Spleen (tissue), 11 donors: Measurements from ENCODE around the gene ZNF222. TPM values are rescaled to one million over a fixed set of nuclear protein-coding genes. Genes with fewer than 3 reads are reported as not detected.

Experiments used
- DNase-seq: peaks from one replicate; pipeline ENCODE4 v3.0.0-alpha.2; 2020
- H3K27ac ChIP-seq, 8 donors: fragments of 200-600 bp; sonication (generic) in 7 of 8; 1 replicate in 4 of 8; 2 replicates in 4 of 8; pipeline versions ENCODE4 v1.5.0 to v1.8.0; 2016 to 2021; ENCODE audit warnings: inconsistent platforms in 4 of 8, mild to moderate bottlenecking in 4 of 8, moderate library complexity in 1 of 8
- H3K27me3 ChIP-seq, 7 donors: fragments of 200-600 bp; sonication (generic) in 6 of 7; replicated peaks in 1 of 7; 1 replicate in 4 of 7; 2 replicates in 3 of 7; pipeline versions ENCODE4 v1.5.0 to v1.8.0; 2016 to 2021; ENCODE audit warnings: inconsistent platforms in 3 of 7, mild to moderate bottlenecking in 1 of 7
- H3K36me3 ChIP-seq, 6 donors: fragments of 200-600 bp; sonication (generic) in 5 of 6; 1 replicate in 4 of 6; 2 replicates in 2 of 6; pipeline versions ENCODE4 v1.5.0 to v1.8.0; 2016 to 2021; ENCODE audit warnings: inconsistent platforms in 2 of 6
- H3K4me1 ChIP-seq, 6 donors: fragments of 200-600 bp; sonication (generic) in 5 of 6; 1 replicate in 3 of 6; 2 replicates in 3 of 6; pipeline versions ENCODE4 v1.5.0 to v1.8.0; 2016 to 2021; ENCODE audit warnings: inconsistent platforms in 3 of 6
- H3K4me3 ChIP-seq, 8 donors: fragments of 200-600 bp; sonication (generic) in 7 of 8; 1 replicate in 4 of 8; 2 replicates in 4 of 8; pipeline versions ENCODE4 v1.5.0 to v1.8.0; 2016 to 2021; ENCODE audit warnings: inconsistent platforms in 4 of 8, mild to moderate bottlenecking in 4 of 8, moderate library complexity in 2 of 8
- H3K9me3 ChIP-seq, 8 donors: fragments of 200-600 bp; sonication (generic) in 7 of 8; 1 replicate in 4 of 8; 2 replicates in 4 of 8; pipeline versions ENCODE4 v1.5.0 to v1.8.0; 2016 to 2021; ENCODE audit warnings: inconsistent platforms in 4 of 8
- POLR2A ChIP-seq, 3 donors: fragments of 450-650 bp; IDR thresholded peaks; one replicate each; pipeline ENCODE4 v1.5.1; 2017; ENCODE audit warnings: antibody characterized with exemption in 3 of 3, mild to moderate bottlenecking in 1 of 3
- POLR2AphosphoS5 ChIP-seq, 3 donors: sonication (generic); formaldehyde crosslinking; IDR thresholded peaks; one replicate each; pipeline ENCODE4 v1.5.1; 2017; ENCODE audit warnings: antibody characterized with exemption in 3 of 3
- WGBS, 5 donors: extraction: QIAGEN DNeasy Blood & Tissue Kit in 3 of 5; methylation state at CpG; one replicate each; pipeline versions ENCODE4 v1.1.5 to v1.1.7; 2013 to 2018; 5-methylcytosine and 5-hydroxymethylcytosine counted together
- intact Hi-C: fragments of 100-400 bp; cut with DNase I; formaldehyde crosslinking; loops from one replicate; pipeline ENCODE4 v1.15.0; 2023; ENCODE audit warnings: low total_unique reads
- polyA plus RNA-seq, 3 donors: library from polyadenylated mRNA; stranded (reverse); fragments of 200-250 nt; gene quantifications; one replicate each; pipeline ENCODE4 v1.2.1, GENCODE V29; 2013
- total RNA-seq, 7 donors: library from RNA; depleted of rRNA in 3 of 7; stranded (reverse); fragments of >200 nt in 3 of 7; fragmentation: NEBNext Ultra II Directional in 4 of 7; extraction: Animal tissue kit (Norgen Biotek cat#: 25700) in 4 of 7; gene quantifications; one replicate each; pipeline versions ENCODE4 v1.1.0 to v1.2.1, GENCODE V29; 2016 to 2021
- TF ChIP-seq, protein P1 (sequence below), 11 experiments: fragments of 200-600 bp in 7 of 11; fragments of 450-650 bp in 4 of 11; sonication (generic) in 4 of 11; IDR thresholded peaks in 8 of 11; conservative IDR thresholded peaks in 3 of 11; 1 replicate in 7 of 11; 2 replicates in 4 of 11; pipeline versions ENCODE4 v1.4.0 to v1.8.0; 2016 to 2021; ENCODE audit warnings: antibody characterized with exemption in 11 of 11, inconsistent platforms in 4 of 11, mild to moderate bottlenecking in 1 of 11
- donor health status: healthy with polysubstance abuse.
- donor health status: DM: no; HTN: no; CAD: no; lungs with moderate emphysema.
- donor health status: DM: no; HTN: no; CAD: no.
- donor health status: Bipolar disorder and iron deficiency.
- donor health status: healthy.
- donor health status: DM: no; HTN: no; CAD: no.
- donor health status: DM: yes; HTN: yes; CAD: no.

The ZNF222 gene
- total and polyA plus RNA-seq, 10 donors: 3.4 to 12.5 (median 5.3) TPM

GRCh38 chr19:44002566-44003460 is 22.4 kb upstream of the ZNF222 start, which contains the start of gene ZNF230:
Gene ZNF230 (plus strand): TSS chr19:44002957. CDS start chr19:44007079, 4,122 bp downstream.
- Histone ChIP-seq H3K27me3 (no peaks in the 10 kb centered on the region), H3K27ac (peak within 1 kb of the TSS; percentile 74 to 92 (median 82)), H3K36me3 (peaks cover 0 to 30% (median 16%) of the 10 kb centered on the region in 6 donors), H3K4me3 (peak within 1 kb of the TSS; percentile 62 to 92 (median 84)), H3K9me3 (peaks cover 0 to 56% (median 45%) of the 10 kb centered on the region in 8 donors), H3K4me1 (peaks cover 8 to 42% (median 20%) of the 10 kb centered on the region in 6 donors)
- WGBS, 5 donors: 0 to 1% (median 1%) methylated on average over 37 to 48 of the region's 48 CpGs
- peak; percentile 67 to 89 (median 84) for TF ChIP-seq POLR2AphosphoS5 (IDR thresholded peaks at IDR 0.05)
- no peak for TF ChIP-seq POLR2A (IDR thresholded peaks at IDR 0.05)
- TF ChIP-seq, protein P1, sequence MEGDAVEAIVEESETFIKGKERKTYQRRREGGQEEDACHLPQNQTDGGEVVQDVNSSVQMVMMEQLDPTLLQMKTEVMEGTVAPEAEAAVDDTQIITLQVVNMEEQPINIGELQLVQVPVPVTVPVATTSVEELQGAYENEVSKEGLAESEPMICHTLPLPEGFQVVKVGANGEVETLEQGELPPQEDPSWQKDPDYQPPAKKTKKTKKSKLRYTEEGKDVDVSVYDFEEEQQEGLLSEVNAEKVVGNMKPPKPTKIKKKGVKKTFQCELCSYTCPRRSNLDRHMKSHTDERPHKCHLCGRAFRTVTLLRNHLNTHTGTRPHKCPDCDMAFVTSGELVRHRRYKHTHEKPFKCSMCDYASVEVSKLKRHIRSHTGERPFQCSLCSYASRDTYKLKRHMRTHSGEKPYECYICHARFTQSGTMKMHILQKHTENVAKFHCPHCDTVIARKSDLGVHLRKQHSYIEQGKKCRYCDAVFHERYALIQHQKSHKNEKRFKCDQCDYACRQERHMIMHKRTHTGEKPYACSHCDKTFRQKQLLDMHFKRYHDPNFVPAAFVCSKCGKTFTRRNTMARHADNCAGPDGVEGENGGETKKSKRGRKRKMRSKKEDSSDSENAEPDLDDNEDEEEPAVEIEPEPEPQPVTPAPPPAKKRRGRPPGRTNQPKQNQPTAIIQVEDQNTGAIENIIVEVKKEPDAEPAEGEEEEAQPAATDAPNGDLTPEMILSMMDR (IDR thresholded peaks at IDR 0.05 in 8 of 11, conservative IDR thresholded peaks at IDR 0.05 in 3 of 11): no peak
- DNase-seq: peak; percentile 95
- intact Hi-C loops: loop anchor here (10.0 kb wide), 1 partner anchor 92 kb away; the partner anchor contains the start of gene ZNF224

DNA sequence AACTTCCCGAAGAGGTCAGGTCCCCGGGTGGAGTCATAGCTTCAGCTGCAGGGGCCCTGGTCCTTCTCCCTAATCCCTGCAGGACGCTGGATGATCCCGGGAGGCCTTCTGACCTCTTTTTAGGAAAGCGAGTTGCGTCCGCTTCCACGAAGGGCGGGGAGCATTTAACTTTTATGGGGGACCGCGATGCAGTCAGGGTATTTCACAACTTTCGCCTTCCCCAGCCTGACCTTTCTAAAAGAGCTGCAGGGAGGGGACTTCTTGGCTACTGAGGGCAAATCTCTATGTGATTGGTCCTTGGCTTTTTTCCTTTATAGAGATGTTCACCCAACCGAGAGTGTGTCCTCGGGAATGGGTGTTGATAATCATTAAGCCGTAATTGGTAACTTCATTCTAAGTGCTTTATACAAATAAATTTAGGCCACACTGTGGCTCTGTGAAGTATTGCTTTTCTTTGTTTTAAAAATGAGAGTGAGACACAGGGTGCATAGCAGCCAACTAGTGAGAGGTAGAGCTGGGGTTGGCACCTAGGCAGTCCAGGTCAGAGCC is 21.6 kb upstream of the ZNF222 start:
- no peak for TF ChIP-seq POLR2A (IDR thresholded peaks at IDR 0.05)
- TF ChIP-seq, protein P1 (IDR thresholded peaks at IDR 0.05 in 8 of 11, conservative IDR thresholded peaks at IDR 0.05 in 3 of 11): no peak
- no peak for TF ChIP-seq POLR2AphosphoS5 (IDR thresholded peaks at IDR 0.05)
- H3K4me3 ChIP-seq: peak overlapping the region; percentile 62 to 92 (median 84)
- peak; percentile 72 for DNase-seq
- intact Hi-C loops: loop anchor here (10.0 kb wide), 1 partner anchor 91 kb away; the partner anchor contains the start of gene ZNF224
- WGBS, 5 donors: 2 to 3% (median 3%) methylated on average over 15 of the region's 15 CpGs
- H3K9me3 ChIP-seq: peaks cover 0 to 56% (median 46%) of the 10 kb centered on the region in 8 donors
- H3K27me3 ChIP-seq: no peaks in the 10 kb centered on the region
- peaks cover 6 to 35% (median 22%) of the 10 kb centered on the region in 6 donors for H3K36me3 ChIP-seq
- H3K27ac ChIP-seq: peak overlapping the region in 7 of 8 donors; percentile 74 to 92 (median 83)
- peaks cover 8 to 42% (median 20%) of the 10 kb centered on the region in 6 donors for H3K4me1 ChIP-seq

GRCh38 chr19:44005973-44006372 is 19.2 kb upstream of the ZNF222 start:
- H3K9me3 ChIP-seq: peaks cover 8 to 63% (median 62%) of the 10 kb centered on the region in 8 donors
- DNase-seq: no peak
- H3K4me3 ChIP-seq: no peak overlapping the region
- peak overlapping the region in 7 of 8 donors; percentile 10 to 83 (median 65) for H3K27ac ChIP-seq
- 49 to 78% (median 58%) methylated on average over 1 of the region's 1 CpG for WGBS, 5 donors
- no peaks in the 10 kb centered on the region for H3K27me3 ChIP-seq
- peaks cover 29 to 59% (median 46%) of the 10 kb centered on the region in 6 donors for H3K36me3 ChIP-seq
- peaks cover 8 to 42% (median 20%) of the 10 kb centered on the region in 6 donors for H3K4me1 ChIP-seq
- intact Hi-C loops: loop anchor here (10.0 kb wide), 1 partner anchor 89 kb away; the partner anchor contains the start of gene ZNF224
- TF ChIP-seq POLR2A (IDR thresholded peaks at IDR 0.05): no peak

DNA sequence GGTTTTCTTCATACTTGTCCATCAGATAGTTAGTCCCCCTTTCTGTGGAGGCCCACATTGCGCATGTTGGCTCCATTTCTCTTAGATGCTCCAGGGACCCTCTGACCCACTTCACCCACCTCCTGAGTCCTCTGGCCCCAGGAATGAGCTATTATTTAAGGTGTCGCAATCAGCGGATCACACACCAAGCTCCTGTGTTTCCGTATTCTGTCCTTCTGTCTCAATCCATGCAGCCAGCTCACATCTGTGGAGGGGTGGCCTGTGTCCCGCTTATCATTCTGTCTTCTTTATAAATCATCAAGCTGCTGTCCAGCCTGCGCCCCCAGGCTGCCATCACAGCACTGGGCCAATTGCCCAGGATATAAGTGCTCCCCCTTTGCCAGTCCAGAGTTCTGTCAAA is 17.7 kb upstream of the ZNF222 start:
- peaks cover 34 to 74% (median 61%) of the 10 kb centered on the region in 6 donors for H3K36me3 ChIP-seq
- TF ChIP-seq, protein P1 (IDR thresholded peaks at IDR 0.05 in 8 of 11, conservative IDR thresholded peaks at IDR 0.05 in 3 of 11): no peak
- TF ChIP-seq POLR2A (IDR thresholded peaks at IDR 0.05) (no peak), POLR2AphosphoS5 (IDR thresholded peaks at IDR 0.05) (no peak)
- no peaks in the 10 kb centered on the region for H3K27me3 ChIP-seq
- H3K9me3 ChIP-seq: peaks cover 20 to 78% (median 77%) of the 10 kb centered on the region in 8 donors
- H3K27ac ChIP-seq: no peak overlapping the region
- H3K4me1 ChIP-seq: peaks cover 7 to 35% (median 13%) of the 10 kb centered on the region in 6 donors
- DNase-seq: no peak
- intact Hi-C loops: loop anchor here (10.0 kb wide), 1 partner anchor 87 kb away; the partner anchor contains the start of gene ZNF224
- no peak overlapping the region for H3K4me3 ChIP-seq
- 97 to 99% (median 97%) methylated on average over 6 of the region's 6 CpGs for WGBS, 5 donors
